Common myeloid progenitor, CD34-positive (primary cell): ENCODE results near the gene SAFB.
A peak's percentile ranks its signal among the peaks of the same experiment; 100 is the strongest.

ENCODE experiments used
- CTCF ChIA-PET: fragments of 350-600 bp; sonication (Branson Sonifier 250); formaldehyde crosslinking; loops from one replicate; lab custom pipeline; 2021; ENCODE audit warnings: antibody characterized with exemption; lab: Charles Lee
- POLR2A ChIA-PET: fragments of 350-600 bp; sonication (Branson Sonifier 250); formaldehyde crosslinking; loops from one replicate; lab custom pipeline; 2021; ENCODE audit warnings: antibody characterized with exemption; lab: Charles Lee
- DNase-seq, 3 donors: peaks; one replicate each; pipeline versions ENCODE4 v3.0.0 to v3.0.0-alpha.2; 2013
- H3K27ac ChIP-seq, 2 experiments: 1 replicate in 1 of 2; 2 replicates in 1 of 2; pipeline ENCODE4 v1.7.0; 2013; ENCODE audit warnings: inconsistent platforms in 2 of 2, low read length in 2 of 2, mild to moderate bottlenecking in 2 of 2, low read depth in 1 of 2, moderate library complexity in 1 of 2; ENCODE audit not compliant: severe bottlenecking in 2 of 2, insufficient read depth in 1 of 2, poor library complexity in 1 of 2
- H3K27me3 ChIP-seq, 5 experiments: replicated peaks in 2 of 5; 1 replicate in 3 of 5; 2 replicates in 2 of 5; pipeline versions ENCODE4 v1.6.1 to v1.7.0; 2013; ENCODE audit warnings: low read length in 4 of 5, mild to moderate bottlenecking in 2 of 5, moderate library complexity in 2 of 5, inconsistent platforms in 1 of 5; ENCODE audit not compliant: insufficient read depth in 5 of 5, control insufficient read depth in 4 of 5
- H3K36me3 ChIP-seq, 4 experiments: 1 replicate in 2 of 4; 2 replicates in 2 of 4; pipeline versions ENCODE4 v1.6.1 to v1.7.0; 2013; ENCODE audit warnings: low read length in 3 of 4, control low read depth in 1 of 4, mild to moderate bottlenecking in 1 of 4; ENCODE audit not compliant: control insufficient read depth in 4 of 4, insufficient read depth in 4 of 4
- H3K4me1 ChIP-seq, 4 experiments: 1 replicate in 3 of 4; 2 replicates in 1 of 4; pipeline versions ENCODE4 v1.6.1 to v1.7.1; 2013; ENCODE audit warnings: low read length in 3 of 4, mild to moderate bottlenecking in 3 of 4, control low read depth in 1 of 4, inconsistent platforms in 1 of 4, moderate library complexity in 1 of 4; ENCODE audit not compliant: control insufficient read depth in 4 of 4, insufficient read depth in 4 of 4; ENCODE audit errors: control extremely low read depth in 1 of 4
- H3K4me3 ChIP-seq, 7 experiments: 1 replicate in 4 of 7; 2 replicates in 3 of 7; pipeline versions ENCODE4 v1.5.1 to v1.7.0; 2013; ENCODE audit warnings: mild to moderate bottlenecking in 7 of 7, low read length in 6 of 7, moderate library complexity in 6 of 7, inconsistent platforms in 2 of 7, low read depth in 2 of 7, control low read depth in 1 of 7; ENCODE audit not compliant: insufficient read depth in 4 of 7, control insufficient read depth in 1 of 7; ENCODE audit errors: extremely low read depth in 1 of 7
- H3K9me3 ChIP-seq, 5 experiments: 1 replicate in 4 of 5; 2 replicates in 1 of 5; pipeline versions ENCODE4 v1.6.1 to v1.7.1; 2013; ENCODE audit warnings: low read length in 4 of 5, mild to moderate bottlenecking in 2 of 5, inconsistent platforms in 1 of 5, low read depth in 1 of 5, moderate library complexity in 1 of 5; ENCODE audit not compliant: control insufficient read depth in 4 of 5, insufficient read depth in 2 of 5; ENCODE audit errors: control extremely low read depth in 1 of 5
- WGBS: methylation state at CpG from one replicate; pipeline ENCODE4 v1.1.5; 2013; ENCODE audit not compliant: insufficient coverage; 5-methylcytosine and 5-hydroxymethylcytosine counted together

SAFB gene

GRCh38 chr19:5680084-5680436 is 57.2 kb downstream of the SAFB start:
- H3K27ac ChIP-seq = peak overlapping the region; percentile 67 to 97
- DNase-seq = no peak
- peaks cover 0 to 16% (median 3%) of the 10 kb centered on the region in 4 experiments for H3K36me3 ChIP-seq
- H3K4me3 ChIP-seq = peak overlapping the region; percentile 83 to 97 (median 90)
- H3K4me1 ChIP-seq = peaks cover 0 to 19% (median 13%) of the 10 kb centered on the region in 4 experiments
- WGBS = 1% methylated on average over 19 of the region's 23 CpGs
- ChIA-PET CTCF (interaction anchor here (1.1 kb wide), 1 partner anchor 8 kb away, joined by 5 read pairs; no protein-coding TSS in a partner anchor), POLR2A (interaction anchor here (0.8 to 1.0 kb wide), 2 partner anchors 10 to 11 kb away, joined by 3 read pairs; partner anchors contain the start of gene RPL36)
- no peaks in the 10 kb centered on the region for H3K27me3 ChIP-seq
- no peaks in the 10 kb centered on the region for H3K9me3 ChIP-seq

DNA sequence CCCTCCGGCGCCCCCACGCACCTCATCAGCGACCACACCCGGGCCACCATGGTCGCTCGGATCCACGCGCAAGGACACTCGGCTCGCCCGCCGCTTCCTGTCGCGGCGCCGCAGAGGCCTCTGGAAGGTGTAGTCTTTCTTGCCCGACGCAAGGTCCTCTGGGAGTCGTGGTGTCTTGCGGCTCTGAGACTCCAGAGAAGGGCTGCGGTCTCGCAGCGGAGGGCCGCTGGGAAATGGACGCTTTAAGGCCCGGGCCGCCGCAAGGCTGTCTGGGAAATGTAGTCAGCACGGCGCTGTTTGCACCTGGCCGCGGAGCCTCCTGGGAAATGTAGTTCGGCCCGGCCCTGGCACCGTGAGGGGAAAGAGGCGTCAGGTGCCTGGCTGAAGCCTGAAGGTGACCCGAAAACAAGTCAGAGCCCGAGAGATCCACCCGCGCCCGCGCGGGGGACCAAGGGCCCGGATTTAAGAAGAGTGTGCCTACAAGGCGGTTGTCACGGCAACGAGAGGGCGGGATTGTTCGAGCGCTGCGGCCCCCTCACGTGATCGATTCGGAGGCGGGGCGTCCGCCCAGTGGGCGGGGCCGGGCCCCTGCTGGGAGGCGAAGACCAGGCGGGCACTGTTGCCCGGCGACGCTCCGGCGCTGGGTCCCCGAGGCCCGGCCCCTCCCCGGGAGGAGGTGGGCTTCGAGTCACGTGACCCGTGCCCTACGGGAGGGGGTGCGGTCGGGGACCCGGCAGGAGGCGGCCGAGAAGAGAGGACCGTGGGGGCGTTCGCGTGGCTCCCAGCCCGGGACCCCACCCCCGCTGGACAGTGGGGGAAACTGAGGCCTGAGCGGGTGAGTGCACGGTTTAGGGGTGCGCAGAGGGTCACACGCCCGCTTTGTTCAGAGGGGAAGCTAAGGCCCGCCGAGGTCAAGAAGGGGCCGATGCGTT is 57.8 kb downstream of the SAFB start, which contains the start of the genes HSD11B1L and MICOS13:
Gene HSD11B1L (plus strand): TSS at position 591 of the 932 bp plus-strand sequence. CDS start 3,806 bp downstream, outside the sequence.
Gene MICOS13 (minus strand): TSS at position 80 of the 932 bp plus-strand sequence. CDS start 30 bp downstream, at position 50.
- WGBS = under 1% methylated on average over 56 of the region's 94 CpGs
- Histone ChIP-seq H3K9me3 (no peaks in the 10 kb centered on the region), H3K36me3 (peaks cover 0 to 16% (median 3%) of the 10 kb centered on the region in 4 experiments), H3K4me3 (peak within 1 kb of the TSS; percentile 83 to 97 (median 90)), H3K27ac (peak within 1 kb of the TSS; percentile 93 to 97), H3K4me1 (peaks cover 0 to 19% (median 13%) of the 10 kb centered on the region in 4 experiments), H3K27me3 (no peaks in the 10 kb centered on the region)
- CTCF ChIA-PET = no interaction called here
- POLR2A ChIA-PET = no interaction called here
- peak; percentile 99 to 100 (median 100) for DNase-seq

- Histone ChIP-seq H3K27ac (no peak overlapping the region), H3K27me3 (no peaks in the 10 kb centered on the region), H3K4me1 (peaks cover 0 to 27% (median 20%) of the 10 kb centered on the region in 4 experiments), H3K36me3 (peaks cover 0 to 16% (median 3%) of the 10 kb centered on the region in 4 experiments), H3K4me3 (peak overlapping the region; percentile 4 to 97 (median 87)), H3K9me3 (no peaks in the 10 kb centered on the region)
- ChIA-PET POLR2A (no interaction called here), CTCF (no interaction called here)
- DNase-seq = no peak
- 62% methylated on average over 14 of the region's 17 CpGs for WGBS
These were observed 58.7 kb downstream of the SAFB start for GRCh38 chr19:5681391-5682106.

DNA sequence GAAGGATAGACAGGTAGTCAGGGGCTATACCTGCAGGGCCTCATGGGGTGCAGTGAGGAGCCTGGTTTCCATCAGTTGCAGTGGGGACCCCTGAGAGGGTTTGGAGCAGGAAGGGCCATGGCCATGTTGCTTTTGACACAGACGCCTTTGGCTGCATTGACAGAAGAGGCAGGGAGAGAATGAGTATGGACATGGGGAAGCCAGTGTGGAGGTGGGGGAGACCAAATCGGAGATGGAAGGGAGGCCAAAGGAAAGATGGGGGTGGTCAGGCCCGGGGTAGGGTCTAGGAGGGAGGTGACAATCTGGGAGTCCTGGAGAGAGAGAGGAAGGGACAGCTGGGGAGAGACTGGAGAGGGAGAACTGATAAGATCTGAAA is 59.2 kb downstream of the SAFB start:
- CTCF ChIA-PET = no interaction called here
- WGBS = 96% methylated on average over 3 of the region's 3 CpGs
- Histone ChIP-seq H3K36me3 (peaks cover 0 to 13% (median 3%) of the 10 kb centered on the region in 4 experiments), H3K9me3 (no peaks in the 10 kb centered on the region), H3K4me1 (peaks cover 0 to 29% (median 21%) of the 10 kb centered on the region in 4 experiments), H3K27ac (no peak overlapping the region), H3K27me3 (no peaks in the 10 kb centered on the region), H3K4me3 (no peak overlapping the region)
- POLR2A ChIA-PET = no interaction called here
- no peak for DNase-seq

- H3K36me3 ChIP-seq = peaks cover 0 to 2% (median 0%) of the 10 kb centered on the region in 4 experiments
- H3K9me3 ChIP-seq = no peaks in the 10 kb centered on the region
- DNase-seq = no peak
- peaks cover 0 to 35% (median 26%) of the 10 kb centered on the region in 4 experiments for H3K4me1 ChIP-seq
- WGBS = 96% methylated on average over 5 of the region's 10 CpGs
- no peaks in the 10 kb centered on the region for H3K27me3 ChIP-seq
- no peak overlapping the region for H3K4me3 ChIP-seq
- POLR2A ChIA-PET = no interaction called here
- CTCF ChIA-PET = no interaction called here
- H3K27ac ChIP-seq = no peak overlapping the region
These were observed 60.4 kb downstream of the SAFB start for GRCh38 chr19:5683177-5683886.

GRCh38 chr19:5684694-5685430 is 62.0 kb downstream of the SAFB start:
- no peak overlapping the region for H3K4me3 ChIP-seq
- H3K4me1 ChIP-seq = peaks cover 0 to 30% (median 18%) of the 10 kb centered on the region in 4 experiments
- WGBS = 97% methylated on average over 8 of the region's 22 CpGs
- no peaks in the 10 kb centered on the region for H3K36me3 ChIP-seq
- ChIA-PET CTCF (no interaction called here), POLR2A (no interaction called here)
- H3K27ac ChIP-seq = no peak overlapping the region
- DNase-seq = no peak
- H3K27me3 ChIP-seq = no peaks in the 10 kb centered on the region
- H3K9me3 ChIP-seq = no peaks in the 10 kb centered on the region
